ENCODE data around the gene APMAP.
A peak's percentile ranks its signal among the peaks of the same experiment; 100 is the strongest.
"Not testable (repeated sequence)": the region's sequence is repeated elsewhere in the genome, so short reads cannot be mapped to it uniquely, and the experiment has no call there.

APMAP gene

DNA sequence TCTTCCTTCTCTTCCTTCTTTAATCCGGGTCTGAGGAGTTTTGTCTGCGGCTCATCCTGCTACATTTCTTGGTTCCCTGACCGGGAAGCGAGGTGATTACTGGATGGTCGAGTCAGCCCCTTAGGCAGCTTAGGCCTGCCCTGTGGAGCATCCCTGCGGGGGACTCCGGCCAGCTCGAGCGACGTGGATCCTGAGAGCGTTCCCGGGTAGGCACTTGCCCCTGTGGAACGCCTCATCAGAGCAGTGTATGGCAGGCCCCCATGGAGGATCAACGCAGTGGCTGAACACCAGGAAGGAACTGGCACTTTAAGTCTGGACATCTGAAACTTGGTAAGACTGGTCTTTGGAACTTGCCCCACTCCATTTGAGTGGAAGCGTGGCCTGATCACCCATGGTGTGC is 72.9 kb downstream of the APMAP start:
- H3K27ac ChIP-seq; H3K36me3 ChIP-seq (ENCODE audit: insufficient read depth); H4K20me1 ChIP-seq (ENCODE audit: insufficient read depth); H2AFZ ChIP-seq (ENCODE audit: low read depth); H3K27me3 ChIP-seq (ENCODE audit: insufficient read depth, low read depth); H3K79me2 ChIP-seq (ENCODE audit: insufficient read depth, low read depth); H3K9ac ChIP-seq; H3K4me3 ChIP-seq (IDR thresholded peaks at IDR 0.05; ENCODE audit: insufficient read depth, low read depth, low read length): not testable (repeated sequence)
- peaks cover 24% of the 10 kb centered on the region for H3K4me1 ChIP-seq (ENCODE audit: low read depth, poor library complexity, severe bottlenecking)
- H3K4me2 ChIP-seq: peak overlapping the region; percentile 21; the same call in 1 of the 2 replicates

DNA sequence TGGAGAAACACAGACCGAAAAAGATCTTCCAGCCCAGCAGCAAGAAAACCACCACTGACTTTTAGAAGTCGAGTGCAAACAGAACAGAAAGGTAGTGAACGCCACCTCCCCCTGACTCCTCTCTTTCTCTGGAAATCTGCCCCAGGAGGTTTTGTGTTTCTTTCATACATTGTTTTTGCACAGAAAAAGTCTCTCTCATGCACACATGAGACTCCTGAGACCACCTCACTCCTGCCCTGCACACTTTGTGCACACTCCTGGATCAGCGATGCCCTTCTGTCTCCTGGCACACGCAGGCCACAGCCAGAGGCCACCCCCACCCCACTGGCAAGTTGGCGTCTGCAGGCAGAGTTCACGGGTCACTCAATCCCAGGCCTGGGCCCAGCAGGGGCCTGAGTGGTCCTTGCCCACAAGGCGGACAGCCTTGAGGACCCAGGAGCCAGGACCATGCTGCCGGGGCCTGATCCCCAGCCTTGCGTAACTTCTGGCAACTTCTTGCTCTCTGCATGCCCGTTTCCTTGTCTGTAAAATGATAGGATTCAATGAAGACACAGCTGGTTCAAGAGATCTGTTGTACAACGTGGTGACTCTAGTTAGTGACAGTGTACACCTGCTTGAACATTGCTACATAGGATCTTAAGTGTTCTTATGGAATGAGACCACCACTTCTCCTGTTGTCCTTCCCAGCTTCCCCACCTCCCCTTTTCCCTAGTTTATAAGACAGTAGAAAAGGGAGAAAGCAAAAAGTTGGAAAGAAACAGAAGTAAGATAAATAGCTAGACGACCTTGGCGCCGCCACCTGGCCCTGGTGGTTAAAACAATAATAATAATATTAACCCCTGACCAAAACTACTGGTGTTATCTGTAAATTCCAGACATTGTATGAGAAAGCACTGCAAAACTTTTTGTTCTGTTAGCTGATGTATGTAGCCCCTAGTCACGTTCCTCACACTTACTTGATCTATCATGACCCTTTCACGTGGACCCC is 73.7 kb downstream of the APMAP start:
- Histone ChIP-seq H4K20me1 (ENCODE audit: insufficient read depth) (no peaks in the 10 kb centered on the region), H3K4me2 (no peak overlapping the region), H3K4me3 (IDR thresholded peaks at IDR 0.05; ENCODE audit: insufficient read depth, low read depth, low read length) (no peak overlapping the region), H3K27ac (no peak overlapping the region), H3K4me1 (ENCODE audit: low read depth, poor library complexity, severe bottlenecking) (peaks cover 24% of the 10 kb centered on the region), H3K27me3 (ENCODE audit: insufficient read depth, low read depth) (no peaks in the 10 kb centered on the region), H2AFZ (ENCODE audit: low read depth) (peak overlapping the region; percentile 14; the same call in 1 of the 2 replicates), H3K36me3 (ENCODE audit: insufficient read depth) (no peaks in the 10 kb centered on the region), H3K9ac (no peak overlapping the region), H3K79me2 (ENCODE audit: insufficient read depth, low read depth) (no peaks in the 10 kb centered on the region)
- TF ChIP-seq, protein P1, sequence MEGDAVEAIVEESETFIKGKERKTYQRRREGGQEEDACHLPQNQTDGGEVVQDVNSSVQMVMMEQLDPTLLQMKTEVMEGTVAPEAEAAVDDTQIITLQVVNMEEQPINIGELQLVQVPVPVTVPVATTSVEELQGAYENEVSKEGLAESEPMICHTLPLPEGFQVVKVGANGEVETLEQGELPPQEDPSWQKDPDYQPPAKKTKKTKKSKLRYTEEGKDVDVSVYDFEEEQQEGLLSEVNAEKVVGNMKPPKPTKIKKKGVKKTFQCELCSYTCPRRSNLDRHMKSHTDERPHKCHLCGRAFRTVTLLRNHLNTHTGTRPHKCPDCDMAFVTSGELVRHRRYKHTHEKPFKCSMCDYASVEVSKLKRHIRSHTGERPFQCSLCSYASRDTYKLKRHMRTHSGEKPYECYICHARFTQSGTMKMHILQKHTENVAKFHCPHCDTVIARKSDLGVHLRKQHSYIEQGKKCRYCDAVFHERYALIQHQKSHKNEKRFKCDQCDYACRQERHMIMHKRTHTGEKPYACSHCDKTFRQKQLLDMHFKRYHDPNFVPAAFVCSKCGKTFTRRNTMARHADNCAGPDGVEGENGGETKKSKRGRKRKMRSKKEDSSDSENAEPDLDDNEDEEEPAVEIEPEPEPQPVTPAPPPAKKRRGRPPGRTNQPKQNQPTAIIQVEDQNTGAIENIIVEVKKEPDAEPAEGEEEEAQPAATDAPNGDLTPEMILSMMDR (conservative IDR thresholded peaks at IDR 0.05; ENCODE audit: low read depth, low read length): no peak

DNA sequence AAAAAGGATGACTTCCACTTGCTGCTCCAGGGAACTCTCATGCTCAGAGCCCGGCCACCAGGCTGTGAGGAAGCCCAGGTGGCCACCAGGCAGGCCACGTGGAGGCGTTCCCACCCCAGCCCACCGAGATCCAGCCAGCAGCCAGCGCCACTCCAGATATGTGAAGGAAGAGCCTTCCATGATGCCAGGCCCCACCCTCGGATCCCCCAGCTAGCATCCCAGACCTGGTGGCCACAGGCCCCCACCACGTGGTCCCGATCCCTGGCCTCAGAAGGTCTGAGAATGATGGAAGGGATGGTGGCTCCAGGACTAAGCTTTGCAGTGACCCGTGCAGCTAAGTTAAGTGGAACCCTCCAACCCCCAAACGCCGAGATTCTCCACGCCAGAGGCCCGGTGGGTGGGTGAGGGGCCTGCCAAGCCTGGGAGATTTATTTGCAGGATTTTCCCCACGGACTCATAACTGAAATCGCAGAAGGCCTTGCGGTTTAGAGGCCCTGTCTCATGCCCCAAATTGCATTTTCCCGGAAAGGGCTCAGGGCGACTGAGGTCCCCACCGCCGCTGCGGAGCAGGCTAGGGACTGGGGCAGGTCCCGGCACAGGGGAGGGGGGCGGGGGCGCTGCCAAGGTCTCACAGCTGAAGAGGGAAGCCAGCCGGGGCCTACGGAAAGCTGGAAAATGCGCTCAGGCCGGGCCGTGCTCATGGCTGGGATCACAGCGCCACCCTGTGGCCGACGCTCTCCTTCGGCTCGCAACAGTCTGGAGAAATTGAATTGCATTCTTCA is 74.6 kb downstream of the APMAP start:
- Histone ChIP-seq H3K9ac (no peak overlapping the region), H3K27me3 (ENCODE audit: insufficient read depth, low read depth) (no peaks in the 10 kb centered on the region), H3K4me3 (IDR thresholded peaks at IDR 0.05; ENCODE audit: insufficient read depth, low read depth, low read length) (no peak overlapping the region), H4K20me1 (ENCODE audit: insufficient read depth) (no peaks in the 10 kb centered on the region), H2AFZ (ENCODE audit: low read depth) (peak overlapping the region; percentile 14; the same call in 1 of the 2 replicates), H3K36me3 (ENCODE audit: insufficient read depth) (no peaks in the 10 kb centered on the region), H3K27ac (no peak overlapping the region), H3K4me2 (no peak overlapping the region), H3K79me2 (ENCODE audit: insufficient read depth, low read depth) (no peaks in the 10 kb centered on the region), H3K4me1 (ENCODE audit: low read depth, poor library complexity, severe bottlenecking) (peaks cover 24% of the 10 kb centered on the region)
- TF ChIP-seq, protein P1 (conservative IDR thresholded peaks at IDR 0.05; ENCODE audit: low read depth, low read length): peak; percentile 81

DNA sequence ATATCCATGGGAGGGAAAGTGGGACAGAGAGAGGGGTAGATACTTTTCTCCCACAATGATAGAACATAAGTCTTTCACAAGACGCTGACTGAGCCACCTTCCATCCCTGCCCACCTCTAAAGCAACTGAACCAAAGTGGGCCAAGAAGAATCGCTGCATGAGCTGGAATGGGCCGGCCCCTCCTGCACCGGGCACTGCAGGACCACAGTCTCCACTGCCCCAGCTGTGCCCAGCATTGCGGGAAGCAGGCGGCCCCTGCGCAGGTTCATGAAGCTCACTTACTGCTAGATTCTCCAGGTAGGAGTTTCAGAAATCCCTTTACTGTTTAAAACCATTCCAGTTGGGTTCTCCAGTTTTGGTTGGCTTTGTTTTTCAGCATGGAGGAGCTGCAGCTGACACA is 75.5 kb downstream of the APMAP start:
- Histone ChIP-seq H3K27ac (no peak overlapping the region), H3K4me1 (ENCODE audit: low read depth, poor library complexity, severe bottlenecking) (peaks cover 24% of the 10 kb centered on the region), H3K9ac (no peak overlapping the region), H3K79me2 (ENCODE audit: insufficient read depth, low read depth) (no peaks in the 10 kb centered on the region), H2AFZ (ENCODE audit: low read depth) (no peak overlapping the region), H3K4me3 (IDR thresholded peaks at IDR 0.05; ENCODE audit: insufficient read depth, low read depth, low read length) (no peak overlapping the region), H3K36me3 (ENCODE audit: insufficient read depth) (no peaks in the 10 kb centered on the region), H4K20me1 (ENCODE audit: insufficient read depth) (no peaks in the 10 kb centered on the region), H3K4me2 (no peak overlapping the region), H3K27me3 (ENCODE audit: insufficient read depth, low read depth) (no peaks in the 10 kb centered on the region)
- TF ChIP-seq, protein P1 (conservative IDR thresholded peaks at IDR 0.05; ENCODE audit: low read depth, low read length): no peak

Measured in KMS-11 (cell line).